Nucleus accumbens (tissue), 56 donors: ENCODE measurements around the gene RPTOR.
"Not testable (repeated sequence)": the region's sequence is repeated elsewhere in the genome, so short reads cannot be mapped to it uniquely, and the experiment has no call there.

Source experiments
- DNase-seq, 56 donors: peaks; one replicate each; lab custom pipeline; 2025; lab: John Stamatoyannopoulos, UW

The RPTOR gene, protein sequence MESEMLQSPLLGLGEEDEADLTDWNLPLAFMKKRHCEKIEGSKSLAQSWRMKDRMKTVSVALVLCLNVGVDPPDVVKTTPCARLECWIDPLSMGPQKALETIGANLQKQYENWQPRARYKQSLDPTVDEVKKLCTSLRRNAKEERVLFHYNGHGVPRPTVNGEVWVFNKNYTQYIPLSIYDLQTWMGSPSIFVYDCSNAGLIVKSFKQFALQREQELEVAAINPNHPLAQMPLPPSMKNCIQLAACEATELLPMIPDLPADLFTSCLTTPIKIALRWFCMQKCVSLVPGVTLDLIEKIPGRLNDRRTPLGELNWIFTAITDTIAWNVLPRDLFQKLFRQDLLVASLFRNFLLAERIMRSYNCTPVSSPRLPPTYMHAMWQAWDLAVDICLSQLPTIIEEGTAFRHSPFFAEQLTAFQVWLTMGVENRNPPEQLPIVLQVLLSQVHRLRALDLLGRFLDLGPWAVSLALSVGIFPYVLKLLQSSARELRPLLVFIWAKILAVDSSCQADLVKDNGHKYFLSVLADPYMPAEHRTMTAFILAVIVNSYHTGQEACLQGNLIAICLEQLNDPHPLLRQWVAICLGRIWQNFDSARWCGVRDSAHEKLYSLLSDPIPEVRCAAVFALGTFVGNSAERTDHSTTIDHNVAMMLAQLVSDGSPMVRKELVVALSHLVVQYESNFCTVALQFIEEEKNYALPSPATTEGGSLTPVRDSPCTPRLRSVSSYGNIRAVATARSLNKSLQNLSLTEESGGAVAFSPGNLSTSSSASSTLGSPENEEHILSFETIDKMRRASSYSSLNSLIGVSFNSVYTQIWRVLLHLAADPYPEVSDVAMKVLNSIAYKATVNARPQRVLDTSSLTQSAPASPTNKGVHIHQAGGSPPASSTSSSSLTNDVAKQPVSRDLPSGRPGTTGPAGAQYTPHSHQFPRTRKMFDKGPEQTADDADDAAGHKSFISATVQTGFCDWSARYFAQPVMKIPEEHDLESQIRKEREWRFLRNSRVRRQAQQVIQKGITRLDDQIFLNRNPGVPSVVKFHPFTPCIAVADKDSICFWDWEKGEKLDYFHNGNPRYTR (N-terminal part only)

DNA sequence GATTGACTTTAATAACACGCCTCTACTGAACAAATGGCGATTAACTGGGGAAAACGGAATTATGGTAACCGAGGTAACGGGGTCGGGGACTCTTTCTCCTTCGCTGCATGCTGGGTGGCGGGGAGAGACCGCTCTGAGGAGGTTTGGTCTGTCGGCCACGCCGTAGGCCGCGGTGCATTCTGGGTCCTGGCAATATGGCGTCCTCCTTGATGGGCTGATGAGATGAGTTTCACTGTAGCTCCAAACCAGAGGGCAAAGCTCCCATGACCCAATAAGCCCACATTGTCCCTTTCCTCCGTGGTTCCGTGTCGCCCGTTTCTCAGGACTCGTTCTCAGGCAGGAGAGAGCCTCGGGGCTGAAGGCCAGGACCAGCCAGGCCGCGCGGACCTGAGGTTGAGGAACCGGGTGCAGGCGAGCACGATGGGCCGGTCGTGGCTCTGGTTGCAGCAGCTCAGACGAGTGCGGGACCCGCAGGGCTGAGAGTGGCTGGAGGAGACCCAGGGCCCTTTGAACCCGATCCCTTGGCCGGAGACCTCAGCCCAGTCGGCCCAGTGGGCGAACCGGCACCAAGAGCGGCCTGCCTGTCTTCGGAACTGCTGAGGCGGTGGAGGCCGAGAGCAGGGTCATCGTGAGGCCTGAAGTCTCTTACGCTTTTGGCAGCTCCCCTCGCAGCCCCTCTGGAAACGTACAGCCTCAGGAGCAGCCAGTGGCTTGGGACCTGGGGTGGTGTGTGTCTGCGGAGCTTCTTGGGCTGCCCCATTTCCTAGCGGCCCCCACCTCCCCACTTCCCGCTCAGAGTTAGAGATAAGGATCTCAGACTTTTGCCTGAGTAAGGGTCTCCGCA lies at the start of gene RPTOR:
Gene RPTOR, plus strand, starts transcription at position 184 of the 844 bp plus-strand sequence. CDS start 792 bp downstream, outside the sequence.
- peak in 55 of 56 donors; percentile 19 to 97 (median 89) for DNase-seq

DNA sequence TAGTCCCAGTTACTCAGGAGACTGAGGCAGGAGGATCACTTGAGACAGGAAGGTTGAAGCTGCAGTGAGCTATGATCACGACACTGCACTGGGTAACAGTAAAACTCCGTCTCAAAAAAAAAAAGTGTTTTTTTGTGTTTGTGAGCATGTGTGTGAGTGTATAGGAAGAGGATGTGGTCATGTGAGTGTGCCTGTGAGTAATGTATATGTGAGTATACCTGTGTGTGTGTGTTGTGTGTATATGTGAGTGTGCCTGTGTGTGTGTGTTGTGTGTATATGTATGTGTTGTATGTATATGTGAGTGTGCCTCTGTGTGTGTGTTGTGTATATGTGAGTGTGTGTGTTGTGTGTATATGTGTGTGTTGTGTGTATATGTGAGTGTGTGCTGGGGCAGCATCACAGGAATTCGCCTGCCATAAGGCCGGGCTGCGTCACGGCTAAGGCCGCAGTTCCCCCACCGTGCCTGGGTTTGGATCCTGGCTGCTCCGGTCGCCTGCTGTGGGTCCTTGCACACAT lies 46.9 kb upstream of the RPTOR start:
- DNase-seq, result no peak

DNA sequence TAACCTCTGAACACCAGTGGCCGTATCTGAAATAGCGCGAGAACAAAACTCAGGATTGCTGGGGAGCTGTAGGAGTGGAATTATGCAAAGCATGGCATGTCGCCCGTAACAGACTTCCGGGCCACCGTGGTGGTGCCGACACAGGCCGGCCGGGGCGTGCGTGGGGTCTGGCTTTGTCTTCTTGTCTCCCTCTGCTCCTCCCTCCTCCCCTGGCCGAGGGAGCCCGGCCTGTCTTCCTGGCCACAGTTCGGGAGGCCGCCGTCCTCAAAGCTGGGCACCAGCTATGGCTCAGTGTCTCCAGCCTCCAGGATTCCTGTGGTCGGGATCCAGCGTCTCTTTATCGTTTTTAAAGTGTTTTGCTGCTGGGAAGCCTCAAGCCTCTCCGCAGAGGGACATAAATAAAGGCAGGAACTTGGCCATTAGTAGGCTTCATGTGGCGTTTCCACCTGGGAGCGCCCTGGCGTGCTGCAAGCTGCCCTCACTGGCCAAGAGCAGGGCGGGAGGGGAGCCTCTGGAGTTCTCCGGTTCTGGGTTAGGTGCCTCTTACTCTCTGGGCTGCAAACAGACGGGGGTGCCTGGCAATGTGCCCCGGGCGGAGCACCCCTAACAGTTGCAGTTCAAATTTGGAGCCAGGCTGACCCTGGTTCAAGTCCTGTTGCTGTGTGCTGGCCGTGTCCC lies 46.3 kb upstream of the RPTOR start:
- DNase-seq, result no peak

DNA sequence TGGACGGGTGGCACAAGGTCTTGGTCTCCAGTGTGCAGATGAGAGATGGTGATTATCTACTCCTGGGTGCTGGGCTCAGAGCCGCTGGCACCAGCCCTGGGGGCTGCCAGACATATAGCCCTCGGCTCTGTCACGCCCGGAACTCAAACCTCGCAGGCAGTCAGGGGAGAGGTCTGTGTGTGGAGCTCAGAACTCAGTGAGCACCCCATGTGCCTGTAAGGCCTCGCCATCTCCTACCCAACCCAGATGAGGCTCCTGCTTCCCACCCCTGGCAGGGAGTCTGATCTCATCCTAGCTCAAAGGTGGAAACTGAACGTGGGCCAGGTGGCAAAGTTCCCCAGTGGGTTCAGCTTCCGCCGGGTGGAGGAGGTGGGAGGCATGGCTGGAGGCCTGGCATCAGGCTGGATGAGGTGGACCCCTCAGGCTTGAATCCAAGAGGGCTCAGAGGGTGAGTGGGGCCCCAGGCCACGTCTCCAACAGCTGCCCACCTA lies 45.7 kb upstream of the RPTOR start:
- no peak for DNase-seq

DNA sequence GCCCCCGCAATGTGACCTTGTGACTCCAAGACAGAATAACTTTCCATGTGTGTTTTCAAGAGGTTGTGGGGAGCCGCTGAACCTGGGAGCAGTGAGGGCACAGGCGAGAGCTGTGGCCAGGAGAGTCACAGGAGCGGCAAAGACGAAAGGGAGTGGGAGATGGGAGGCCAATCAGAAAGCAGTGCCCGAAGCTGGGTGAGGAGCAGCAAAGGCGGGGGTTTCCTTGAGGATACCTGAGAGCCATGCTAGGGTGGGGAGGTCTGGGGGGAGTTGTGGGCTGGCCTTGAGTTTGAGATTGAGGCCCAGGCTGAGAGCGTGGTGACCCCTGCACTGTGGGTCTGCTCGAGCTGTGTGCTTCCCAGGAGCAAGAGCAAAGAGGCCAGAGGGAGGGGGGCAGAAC lies 45.1 kb upstream of the RPTOR start:
- no peak for DNase-seq

DNA sequence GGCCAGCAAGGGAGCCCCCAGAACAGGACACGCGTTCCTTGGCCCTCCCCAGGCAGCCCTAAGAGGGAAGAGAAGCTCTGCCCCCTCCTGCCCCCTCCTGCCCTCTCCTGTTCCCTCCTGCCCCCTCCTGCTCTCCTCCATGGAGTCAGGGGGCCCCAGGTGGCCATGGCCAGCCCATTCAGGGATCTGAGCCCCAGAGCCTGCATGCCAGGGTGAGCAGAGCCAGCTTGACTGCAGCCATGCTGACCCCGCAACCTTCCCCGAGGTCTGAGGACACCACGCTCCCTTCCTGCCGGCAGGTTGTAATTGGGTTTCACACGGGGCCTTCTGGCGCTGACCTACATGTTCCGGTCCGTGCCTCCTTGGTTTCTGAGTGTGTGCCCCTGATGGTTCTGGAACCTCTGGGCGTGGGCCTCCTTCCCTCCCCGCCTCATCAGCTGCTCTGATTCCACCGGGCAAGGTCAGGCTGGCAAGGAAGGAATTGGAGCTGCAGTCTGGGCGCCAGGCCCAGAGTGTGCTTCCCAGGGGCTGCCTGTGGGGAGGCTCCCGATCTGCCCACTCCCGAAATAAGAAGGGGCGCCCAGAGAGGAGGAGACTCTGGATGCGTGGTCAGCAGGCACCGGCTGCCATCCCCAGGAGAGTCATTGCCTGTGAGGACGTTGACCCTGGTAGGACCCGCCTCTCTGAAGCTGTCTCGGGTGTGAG lies 44.5 kb upstream of the RPTOR start:
- DNase-seq, result no peak

DNA sequence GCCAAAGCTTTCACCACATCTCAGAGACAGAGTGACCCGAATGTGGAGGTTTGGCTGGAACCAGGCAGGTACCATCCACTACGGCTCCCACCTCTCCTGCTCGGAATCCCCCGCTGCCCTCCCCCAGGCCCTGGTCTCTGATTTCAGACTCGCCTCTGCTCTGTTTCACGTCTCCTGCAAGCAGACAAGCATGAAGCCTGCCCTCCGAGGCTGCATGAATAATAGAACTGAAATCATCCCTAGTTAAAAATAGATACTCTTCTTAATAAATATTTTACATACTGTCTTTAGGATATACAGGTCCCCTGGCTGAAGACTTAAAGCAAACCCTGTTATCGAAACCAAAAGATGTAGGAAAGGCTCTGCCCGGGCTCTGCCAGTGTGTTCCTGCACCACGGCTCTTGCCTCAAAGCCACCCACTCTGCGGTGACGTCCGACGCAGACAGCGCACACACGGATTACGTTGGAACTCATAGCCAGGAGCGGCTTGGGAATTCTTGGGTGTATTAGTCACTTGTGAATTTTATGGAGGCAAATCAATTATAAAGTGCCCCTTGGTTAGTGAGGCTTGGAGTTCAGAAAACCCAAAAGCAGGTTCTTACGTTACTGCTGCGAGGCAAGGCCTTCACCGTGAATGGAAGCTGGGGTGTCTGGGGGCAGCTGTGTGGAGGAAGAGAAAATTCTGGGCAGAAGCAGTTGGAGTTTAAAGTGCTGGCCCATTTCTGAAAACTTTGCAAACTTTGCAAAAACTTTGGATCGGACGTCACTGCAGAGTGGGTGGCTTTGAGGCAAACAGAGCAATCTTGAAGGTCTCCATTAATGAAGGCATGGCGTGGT lies 42.7 kb upstream of the RPTOR start:
- DNase-seq, result peak in 34 of 56 donors; percentile 10 to 83 (median 43)

DNA sequence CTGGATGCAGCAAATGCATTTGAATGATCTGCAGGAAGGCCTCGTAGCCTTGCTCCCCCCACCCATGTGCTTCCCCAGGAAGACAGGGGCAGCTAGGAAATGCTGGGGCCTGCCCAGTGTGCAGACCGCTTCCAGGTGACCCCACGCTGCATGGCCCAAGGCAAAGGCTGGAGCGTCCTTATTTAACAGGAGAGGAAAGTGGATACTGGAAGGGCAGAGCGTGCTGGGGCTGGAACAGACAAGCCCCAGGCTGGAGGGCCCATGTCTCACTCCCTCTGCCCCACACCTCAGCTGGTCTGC lies 42.1 kb upstream of the RPTOR start:
- DNase-seq, result no peak

DNA sequence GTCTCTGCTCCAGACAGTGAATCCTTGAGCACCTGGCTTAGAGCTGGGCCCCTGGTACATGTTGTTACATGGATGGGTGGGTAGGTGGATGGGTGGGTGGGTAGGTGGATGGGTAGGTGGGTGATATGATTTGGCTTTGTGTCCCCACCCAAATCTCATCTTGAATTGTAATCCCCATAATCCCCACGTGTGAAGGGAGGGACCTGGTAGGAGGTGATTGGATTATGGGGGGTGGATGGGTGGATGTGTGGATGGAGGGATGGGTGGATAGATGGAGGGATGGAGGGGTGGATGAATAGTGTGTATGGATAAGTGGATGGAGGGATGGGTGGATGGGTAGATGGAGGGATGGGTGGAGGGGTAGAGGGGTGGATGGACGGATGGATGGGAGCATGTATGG lies 41.6 kb upstream of the RPTOR start:
- DNase-seq, result no peak

DNA sequence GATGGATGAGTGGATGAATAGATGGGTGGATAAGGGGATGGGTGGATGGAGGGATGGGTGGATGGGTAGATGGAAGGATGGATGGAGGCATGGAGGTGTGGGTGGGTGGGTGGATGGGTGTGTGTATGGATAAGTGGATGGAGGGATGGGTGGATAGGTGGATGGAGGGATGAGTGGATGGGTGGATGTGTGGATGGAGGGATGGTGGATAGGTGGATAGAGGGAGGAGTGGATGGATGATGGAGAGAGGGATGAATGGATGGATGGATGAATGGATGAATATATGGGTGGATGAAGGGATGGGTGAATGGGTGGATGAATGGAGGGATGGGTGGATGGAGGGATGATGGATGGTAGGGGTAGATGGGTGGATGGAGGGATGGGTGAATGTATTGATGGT lies 40.7 kb upstream of the RPTOR start:
- no peak for DNase-seq

DNA sequence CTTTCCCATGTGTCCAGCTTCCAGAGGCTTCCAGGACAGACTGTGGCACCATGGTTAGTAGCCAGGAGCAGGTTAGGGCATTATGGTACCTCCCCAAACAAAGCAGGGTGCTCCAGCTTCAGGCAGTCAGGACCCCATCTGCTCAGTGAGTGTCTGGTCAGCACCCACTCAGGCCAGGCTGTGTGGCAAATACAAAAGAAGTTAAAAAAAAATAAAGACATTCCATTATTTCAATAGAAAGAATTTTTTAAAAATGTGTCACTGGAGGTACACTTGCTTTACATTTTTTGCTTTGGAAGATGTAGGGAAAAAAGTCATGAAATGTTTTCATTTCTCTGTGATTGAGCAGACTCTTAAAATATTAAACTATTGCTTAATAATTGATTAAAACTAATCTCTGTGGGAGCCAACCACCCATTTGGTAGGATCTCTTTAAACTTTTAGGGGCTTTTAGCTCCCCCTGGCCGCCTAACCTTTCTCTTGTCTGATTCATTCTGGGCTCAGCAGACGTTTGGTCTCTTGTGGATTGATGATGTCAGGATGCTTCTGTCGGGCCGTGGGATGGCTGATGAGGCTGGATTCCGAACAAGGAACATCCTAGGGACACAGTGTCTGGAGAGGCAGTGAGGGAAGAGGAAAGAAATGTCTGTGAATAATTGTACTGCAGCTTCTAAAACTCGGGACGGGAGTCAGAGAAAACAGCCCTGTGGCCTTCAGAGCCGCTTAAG lies 39.8 kb upstream of the RPTOR start:
- DNase-seq, result no peak

DNA sequence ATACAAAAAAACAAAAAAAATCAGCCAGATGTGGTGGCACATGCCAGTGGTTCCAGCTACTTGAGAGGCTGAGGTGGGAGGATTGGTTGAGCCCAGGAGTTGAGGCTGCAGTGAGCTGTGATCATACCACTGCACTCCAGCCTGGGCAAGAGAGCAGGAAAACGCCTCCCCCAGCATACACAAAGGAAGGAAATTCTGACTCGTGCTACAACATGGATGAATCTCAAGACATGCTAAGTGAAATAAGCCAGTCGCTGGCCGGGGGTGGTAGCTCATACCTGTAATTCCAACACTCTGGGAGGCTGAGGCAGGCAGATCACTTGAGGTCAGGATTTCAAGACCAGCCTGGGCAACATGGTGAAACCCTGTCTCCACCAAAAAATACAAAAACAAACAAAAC lies 37.5 kb upstream of the RPTOR start:
- DNase-seq, result not testable (repeated sequence)

DNA sequence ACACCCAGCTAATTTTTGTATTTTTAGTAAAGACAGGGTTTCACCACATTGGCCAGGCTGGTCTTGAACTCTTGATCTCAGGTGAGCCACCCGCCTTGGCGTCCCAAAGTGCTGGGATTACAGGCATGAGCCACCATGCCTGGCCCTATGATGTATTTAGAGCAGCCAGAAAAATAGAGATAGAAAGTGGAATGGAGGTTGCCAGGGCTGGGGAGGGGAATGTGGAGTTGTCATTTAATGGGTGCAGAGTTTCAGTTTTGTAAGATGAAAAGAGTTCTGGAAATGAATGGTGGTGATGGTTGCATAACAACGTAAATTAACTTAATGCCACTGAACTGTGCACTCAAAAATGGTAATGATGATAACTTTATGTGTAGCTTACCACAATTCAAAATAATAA lies 36.7 kb upstream of the RPTOR start:
- DNase-seq, result no peak

DNA sequence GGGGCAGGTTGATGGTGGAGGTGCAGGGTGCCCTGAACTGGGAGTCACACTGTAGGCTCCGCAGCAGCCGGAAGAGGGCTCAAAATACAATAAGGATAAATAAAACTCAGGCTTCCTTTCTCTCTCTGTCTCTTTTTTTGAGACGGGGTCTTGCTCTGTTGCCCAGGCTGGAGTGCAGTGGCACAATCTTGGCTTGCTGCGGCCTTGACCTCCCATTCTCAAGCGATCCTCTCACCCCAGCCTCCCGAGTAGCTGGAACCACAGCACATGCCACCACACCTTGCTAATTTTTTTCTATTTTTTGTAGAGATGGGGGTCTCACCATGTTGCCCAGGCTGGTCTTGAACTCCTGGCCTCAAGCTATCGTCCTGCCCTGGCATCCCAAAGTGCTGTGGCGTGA lies 35.3 kb upstream of the RPTOR start:
- DNase-seq, result no peak

DNA sequence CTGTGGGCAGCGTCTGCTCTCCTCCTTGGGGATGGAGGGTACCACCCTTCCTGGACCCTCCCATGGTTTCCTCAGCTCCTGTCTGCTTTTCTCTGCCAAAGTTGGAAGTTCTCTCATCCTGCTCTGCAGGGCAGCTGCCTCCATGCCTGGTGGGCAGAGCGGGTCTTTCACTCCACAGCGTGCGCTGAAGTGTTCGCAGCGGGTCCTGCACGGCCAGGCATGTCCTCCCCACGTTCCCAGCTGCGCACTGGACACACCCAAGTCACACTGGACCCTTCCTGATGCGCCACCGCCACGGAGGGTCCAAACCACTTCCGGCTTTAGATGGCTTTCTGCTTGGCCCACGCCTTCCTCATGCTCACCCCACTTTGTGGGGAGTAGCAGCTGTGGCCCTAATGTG lies 34.5 kb upstream of the RPTOR start:
- no peak for DNase-seq

DNA sequence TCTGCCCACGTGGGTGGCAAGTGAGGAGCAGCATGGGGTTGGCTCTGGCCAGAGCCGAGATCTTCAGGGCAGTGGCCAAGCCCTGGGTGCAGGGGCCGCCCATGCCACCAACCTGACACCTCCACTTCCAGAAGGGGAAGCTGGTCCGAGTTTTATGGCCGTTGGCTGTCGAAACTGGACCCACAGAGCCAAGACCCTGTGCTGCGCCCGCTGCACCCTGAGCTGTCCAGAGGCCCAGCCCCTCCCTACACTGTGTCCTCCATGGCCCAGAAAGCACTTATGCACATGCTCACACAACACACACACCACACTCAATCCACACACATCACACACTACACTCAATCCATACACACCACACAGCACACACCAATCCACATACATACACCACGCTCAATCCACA lies 33.9 kb upstream of the RPTOR start:
- DNase-seq, result no peak
